ENCODE measurements around the gene AEBP1. TPM values are rescaled to one million over a fixed set of nuclear protein-coding genes. Genes with fewer than 3 reads are reported as not detected.

The AEBP1 gene
- total and polyA plus RNA-seq, 9 of the 15 experiments (the other 6 are each of a cell fraction or from before 2014, with no cell fraction given): 0.03 to 0.78 (median 0.30) TPM; not detected in 2

- Histone ChIP-seq H3K4me1 (replicated peaks in 1 of 2; ENCODE audit: control insufficient read depth in 2 of 2, insufficient read depth in 2 of 2, low read length in 2 of 2) (peaks cover 21 to 71% of the 10 kb centered on the region in 2 experiments), H2AFZ (ENCODE audit: low read depth, low read length) (peak overlapping the region; percentile 99), H3K79me2 (ENCODE audit: control insufficient read depth, insufficient read depth, low read length) (no peaks in the 10 kb centered on the region), H3K9me3 (replicated peaks; ENCODE audit: control insufficient read depth, insufficient read depth, low read depth, low read length) (no peaks in the 10 kb centered on the region), H3K36me3 (ENCODE audit: control insufficient read depth, insufficient read depth, low read length) (no peaks in the 10 kb centered on the region), H3K4me3 (no peak overlapping the region), H4K20me1 (replicated peaks; ENCODE audit: control insufficient read depth, insufficient read depth, low read length) (no peaks in the 10 kb centered on the region), H3K27me3 (ENCODE audit: control insufficient read depth in 2 of 2, insufficient read depth in 2 of 2, low read length in 2 of 2) (no peaks in the 10 kb centered on the region), H3K9ac (ENCODE audit: insufficient read depth in 1 of 2, low read depth in 2 of 2, low read length in 2 of 2) (peak overlapping the region; percentile 42 to 93), H3K27ac (ENCODE audit: extremely low read depth, low read depth, low read length) (peak overlapping the region; percentile 79), H3K9me1 (ENCODE audit: control insufficient read depth, insufficient read depth, low read length) (no peaks in the 10 kb centered on the region), H3K4me2 (ENCODE audit: insufficient read depth, low read length) (peak overlapping the region; percentile 53)
- ATAC-seq (peak; percentile 85), DNase-seq (ENCODE audit: extremely low read depth in 1 of 4, low spot score in 3 of 4) (peak; percentile 80 to 93 (median 86)), FAIRE-seq (peak; percentile 99)
- BruUV-seq (replicated peaks): no TSS peak
- intact Hi-C loops (cut with micrococcal nuclease): loop anchor here (5.0 kb wide), 1 partner anchor 50 kb away; no protein-coding TSS in a partner anchor
- POLR2A ChIA-PET: interaction anchor here (0.6 to 2.1 kb wide), 10 partner anchors 10 to 209 kb away, joined by 3 to 9 read pairs (median 4); partner anchors contain the start of gene POLD2
- CTCF ChIA-PET (ENCODE audit: low intra/inter-chr PET ratio): no interaction called here
- in situ Hi-C loops (cut with MboI): no loop called here
- 13% methylated on average over 26 of the region's 33 CpGs for WGBS (ENCODE audit: insufficient coverage, low coverage, missing lambda C conversion rate)
- TF ChIP-seq BCLAF1 (IDR thresholded peaks at IDR 0.05; ENCODE audit: borderline replicate concordance in 1 of 2, control insufficient read depth in 1 of 2, low read depth in 2 of 2, low read length in 1 of 2) (0 out of 4 replicates have a peak, but pooled peaks of 1 of the 2 experiments have one; percentile 57), SRSF9 (IDR thresholded peaks at IDR 0.05; ENCODE audit: borderline replicate concordance, low read depth, low read length) (no peak), ZNF76 (CRISPR knock-in tag; IDR thresholded peaks at IDR 0.05; ENCODE audit: borderline replicate concordance) (no peak), ELF1 (tag; IDR thresholded peaks at IDR 0.05) (no peak), POLR3A (IDR thresholded peaks at IDR 0.05; ENCODE audit: borderline replicate concordance, extremely low read depth, insufficient read depth, insufficient read length) (no peak), ZNF445 (CRISPR knock-in tag; IDR thresholded peaks at IDR 0.05; ENCODE audit: low read depth) (no peak), FOXJ3 (CRISPR knock-in tag; IDR thresholded peaks at IDR 0.05) (no peak), DEAF1 (CRISPR knock-in tag; IDR thresholded peaks at IDR 0.05) (no peak)
Observed at GRCh38 chr7:44147026-44147991, 43.2 kb downstream of the AEBP1 start.
